CD4-positive, alpha-beta T cell treated with Interleukin-17A for 1 hour (primary cell): Measurements from ENCODE around the gene FAM118A.
"Not testable (repeated sequence)": the region's sequence is repeated elsewhere in the genome, so short reads cannot be mapped to it uniquely, and the experiment has no call there.

ENCODE experiments used
- DNase-seq: peaks from one replicate; pipeline ENCODE4 v3.0.0-alpha.2; 2020

FAM118A gene

GRCh38 chr22:45310977-45311531 is 1.3 kb downstream of the FAM118A start:
- no peak for DNase-seq

GRCh38 chr22:45312415-45312814 is 2.7 kb downstream of the FAM118A start:
- DNase-seq = no peak

DNA sequence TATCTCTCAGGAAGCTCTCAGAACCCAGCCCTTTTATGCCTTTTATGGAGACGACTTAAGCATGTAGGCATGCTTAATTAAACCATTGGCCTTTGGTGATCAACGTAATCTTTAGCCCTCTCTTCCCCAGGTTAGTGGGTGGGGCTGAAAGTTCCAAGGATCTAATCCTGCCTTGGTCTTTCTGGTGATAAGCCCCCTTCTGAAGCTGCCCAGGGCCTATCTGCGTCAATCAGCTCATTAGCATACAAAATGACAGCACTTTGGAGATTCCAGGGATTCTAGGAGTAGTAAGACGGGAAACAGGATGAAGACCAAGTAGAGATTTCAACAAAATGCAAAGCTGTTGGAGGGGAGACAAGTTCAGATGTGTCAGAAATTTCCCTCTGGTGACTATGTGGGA is 3.1 kb downstream of the FAM118A start:
- no peak for DNase-seq

DNA sequence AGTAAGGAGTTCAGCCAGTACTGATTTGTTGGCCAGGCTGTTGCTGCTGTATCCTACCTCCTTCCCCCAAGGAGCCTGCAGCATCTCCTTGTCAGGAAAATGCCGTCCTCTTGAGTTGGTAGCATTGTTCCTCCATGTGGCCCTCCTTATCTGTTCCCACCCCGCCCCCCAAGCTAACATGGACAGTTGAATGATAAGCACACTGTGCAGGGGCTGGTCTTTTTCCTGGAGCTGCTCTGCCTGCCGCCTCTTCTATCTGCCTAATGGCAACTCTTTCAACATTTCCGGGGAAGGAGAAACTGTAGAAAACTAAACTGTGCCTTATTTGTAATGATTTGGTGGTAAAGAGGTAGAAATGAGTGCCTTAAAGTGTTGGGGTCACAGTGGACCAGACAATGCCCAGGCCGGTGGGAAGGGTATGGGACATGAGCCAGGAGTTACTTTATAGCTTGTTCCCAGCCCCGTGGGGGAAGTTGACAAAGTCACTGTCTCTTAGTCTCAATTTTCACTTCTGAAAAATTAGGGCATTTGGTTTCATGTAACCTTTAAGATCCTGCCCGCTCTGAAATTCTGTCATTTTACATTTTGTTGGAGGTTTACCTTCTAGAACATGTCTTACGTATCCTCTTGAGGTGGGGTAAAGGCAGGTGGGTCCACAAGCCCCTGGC is 4.5 kb downstream of the FAM118A start:
- DNase-seq = no peak

DNA sequence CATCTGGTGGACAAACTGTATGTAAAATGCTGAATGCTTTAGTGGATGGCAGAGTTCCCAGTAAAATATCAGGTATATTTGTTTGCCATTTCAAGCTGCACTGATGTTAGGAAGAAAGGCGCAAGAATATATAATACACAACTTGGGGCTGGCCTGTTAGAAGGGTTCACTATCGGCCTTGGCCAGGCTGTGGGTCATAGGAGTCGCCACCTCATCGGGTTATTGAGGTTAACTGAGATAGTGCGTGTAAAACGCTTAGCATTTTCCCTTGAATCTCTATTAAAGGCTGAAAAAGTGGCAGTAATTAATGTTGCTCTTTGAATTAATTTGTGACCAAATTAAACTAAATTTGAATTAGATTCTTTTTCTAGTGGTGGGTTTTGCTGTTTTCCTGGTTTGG is 5.1 kb downstream of the FAM118A start:
- no peak for DNase-seq

DNA sequence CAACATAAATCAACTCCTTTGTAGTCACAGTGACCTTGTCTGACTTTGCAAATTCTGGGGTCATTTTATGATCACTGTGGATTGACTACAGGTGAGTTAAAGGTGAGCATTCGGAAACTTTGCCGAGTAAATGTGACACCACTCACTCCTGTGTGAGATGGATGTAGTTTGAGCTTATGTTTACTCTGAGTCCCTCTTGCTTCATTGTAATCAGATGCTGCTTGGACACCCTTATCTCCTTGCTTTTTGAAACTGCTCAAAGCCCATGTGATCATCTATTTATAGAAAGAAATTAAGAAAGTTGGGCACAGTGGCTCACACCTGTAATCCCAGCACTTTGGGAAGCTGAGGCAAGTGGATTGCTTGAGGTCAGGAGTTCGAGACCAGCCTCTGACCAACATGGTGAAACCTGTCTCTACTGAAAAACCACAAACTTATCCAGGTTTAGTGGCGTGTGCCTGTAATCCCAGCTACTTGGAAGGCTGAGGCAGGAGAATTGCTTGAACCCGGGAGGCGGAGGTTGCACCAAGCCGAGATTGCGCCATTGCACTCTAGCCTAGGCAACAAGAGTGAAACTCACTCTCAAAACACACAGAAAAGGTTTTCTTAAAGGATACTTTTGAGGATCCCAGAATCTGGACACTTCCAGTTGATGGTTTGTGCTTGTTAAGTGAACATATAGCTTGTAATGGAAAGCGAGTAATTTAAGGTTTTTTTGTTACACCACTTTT is 7.2 kb downstream of the FAM118A start:
- DNase-seq = no peak

DNA sequence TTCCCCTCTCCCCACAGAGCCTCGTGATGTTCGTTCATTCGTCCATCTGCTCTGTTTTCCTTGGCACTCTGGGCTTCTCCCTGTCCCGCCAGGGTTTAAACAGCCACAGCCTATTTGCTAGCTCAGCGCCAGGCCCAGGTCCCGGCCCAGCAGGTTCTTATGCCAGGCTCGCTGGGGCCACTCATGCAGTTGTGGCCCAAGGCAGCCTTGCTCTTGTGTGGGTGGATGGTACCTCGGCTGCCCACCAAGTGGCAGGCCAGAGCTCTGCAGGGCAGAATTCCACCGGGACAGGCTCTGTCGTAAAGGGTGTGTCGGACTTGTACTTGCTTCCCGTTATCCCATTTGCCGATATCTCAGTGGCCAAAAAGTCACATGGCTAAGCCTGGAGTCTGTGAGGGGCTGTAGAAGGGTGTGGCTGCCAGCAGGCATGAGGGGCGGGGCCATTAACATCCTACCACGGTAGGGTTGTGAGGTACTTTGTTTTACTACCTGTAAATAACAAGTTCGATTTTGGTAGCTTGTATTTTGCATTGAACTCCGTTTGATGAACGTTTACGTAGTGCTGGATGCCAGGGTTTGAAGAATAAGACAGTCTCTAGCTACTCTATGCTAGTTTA is 7.9 kb downstream of the FAM118A start:
- DNase-seq = no peak

GRCh38 chr22:45318168-45318557 is 8.4 kb downstream of the FAM118A start:
- peak; percentile 97 for DNase-seq

- peak; percentile 93 for DNase-seq
These were observed 9.0 kb downstream of the FAM118A start for GRCh38 chr22:45318558-45319323.

- no peak for DNase-seq
These were observed 9.6 kb downstream of the FAM118A start for GRCh38 chr22:45319324-45319685.

- DNase-seq = peak; percentile 34
These were observed 10.7 kb downstream of the FAM118A start for GRCh38 chr22:45320357-45320976.

- no peak for DNase-seq
These were observed 12.1 kb downstream of the FAM118A start for GRCh38 chr22:45321827-45322226.

GRCh38 chr22:45322873-45323525 is 13.3 kb downstream of the FAM118A start:
- no peak for DNase-seq

- DNase-seq = no peak
These were observed 14.0 kb downstream of the FAM118A start for GRCh38 chr22:45323695-45324094.

GRCh38 chr22:45324311-45324711 is 14.6 kb downstream of the FAM118A start:
- DNase-seq = no peak

DNA sequence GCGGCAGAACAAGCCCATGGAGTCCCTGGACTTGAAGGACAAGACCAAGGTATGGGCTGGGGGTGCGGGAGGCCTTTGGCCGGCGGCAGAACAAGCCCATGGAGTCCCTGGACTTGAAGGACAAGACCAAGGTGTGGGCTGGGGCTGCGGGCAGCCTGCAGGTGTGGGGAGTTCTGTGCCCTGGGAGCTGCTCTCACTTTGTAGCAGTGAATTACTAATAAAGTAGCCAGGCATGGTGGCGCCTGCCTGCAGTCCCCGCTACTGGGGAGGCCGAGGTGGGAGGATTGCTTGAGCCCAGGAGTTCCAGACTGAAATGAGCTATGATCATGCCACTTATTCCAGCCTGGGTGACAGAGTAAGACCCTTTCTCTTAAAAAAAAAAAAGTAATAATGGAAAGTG is 18.5 kb downstream of the FAM118A start:
- DNase-seq = not testable (repeated sequence)

DNA sequence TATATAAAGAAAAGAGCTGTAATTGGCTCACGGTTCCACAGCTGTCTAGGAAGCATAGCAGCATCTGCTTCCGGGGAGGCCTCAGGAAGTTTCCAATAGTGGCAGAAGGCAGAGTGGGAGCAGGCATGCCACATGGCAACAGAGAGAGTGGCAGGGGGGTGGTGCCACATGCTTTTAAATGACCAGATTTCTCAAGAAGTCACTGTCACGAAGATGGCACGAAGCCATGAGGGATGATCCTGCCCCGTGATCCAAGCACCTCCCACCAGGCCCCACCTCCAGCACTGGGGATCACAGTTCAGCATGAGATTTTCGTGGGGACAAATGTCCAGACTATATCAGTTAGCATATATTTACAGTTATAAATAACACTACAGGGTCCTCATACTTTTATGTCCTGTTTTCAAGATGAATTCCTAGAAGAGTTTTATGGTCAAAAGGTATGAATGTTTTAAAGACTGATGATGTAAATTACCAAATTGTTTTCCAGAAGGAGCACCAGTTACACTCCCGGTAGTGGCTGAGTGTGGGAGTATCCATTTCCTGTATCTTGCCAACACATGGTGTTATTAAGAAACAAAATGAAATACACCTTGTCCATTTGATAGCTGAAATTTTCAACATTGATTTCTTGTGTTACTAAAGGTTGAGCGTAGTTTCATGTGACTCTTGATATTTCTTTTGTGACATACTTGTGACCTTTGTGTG is 19.2 kb downstream of the FAM118A start:
- DNase-seq = no peak

- DNase-seq = no peak
These were observed 19.8 kb downstream of the FAM118A start for GRCh38 chr22:45329530-45329936.

DNA sequence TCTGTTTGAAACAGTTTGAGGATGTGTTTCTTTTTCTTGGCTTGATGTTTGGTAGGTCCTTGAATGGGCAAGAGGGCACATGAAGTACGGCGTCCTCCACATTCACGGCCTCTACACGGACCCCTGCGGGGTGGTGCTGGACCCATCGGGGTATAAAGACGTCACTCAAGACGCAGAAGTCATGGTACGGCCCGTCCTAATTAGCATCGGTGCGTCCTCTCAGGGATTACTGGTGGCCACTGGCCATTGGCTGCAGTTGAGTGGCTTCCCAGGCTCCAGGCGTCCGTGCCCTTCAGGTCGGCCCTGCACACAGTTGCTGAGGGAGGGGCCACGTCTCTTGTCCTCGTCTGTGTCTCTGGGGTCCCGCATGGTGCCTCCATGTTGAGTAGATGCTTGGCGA is 20.8 kb downstream of the FAM118A start:
- DNase-seq = no peak

DNA sequence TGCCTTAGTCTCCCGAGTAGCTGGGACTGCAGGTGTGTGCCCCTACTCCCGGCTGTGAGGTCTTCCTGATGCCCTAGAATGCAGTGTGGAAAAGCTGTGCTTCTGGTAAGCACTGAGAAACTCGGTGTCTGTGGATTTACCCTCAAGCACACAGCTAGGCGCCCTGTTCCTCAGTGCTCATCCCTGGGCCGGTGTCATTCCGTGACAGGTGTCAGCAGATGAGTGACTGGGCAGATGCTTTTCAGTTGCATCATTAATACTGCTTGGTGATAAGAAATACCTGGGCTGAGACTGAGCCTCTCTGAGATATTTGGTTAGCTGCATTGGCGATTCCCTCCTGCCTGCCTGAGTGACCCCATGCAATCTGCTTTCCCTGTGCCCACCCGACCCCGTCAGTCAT is 21.8 kb downstream of the FAM118A start:
- DNase-seq = no peak

DNA sequence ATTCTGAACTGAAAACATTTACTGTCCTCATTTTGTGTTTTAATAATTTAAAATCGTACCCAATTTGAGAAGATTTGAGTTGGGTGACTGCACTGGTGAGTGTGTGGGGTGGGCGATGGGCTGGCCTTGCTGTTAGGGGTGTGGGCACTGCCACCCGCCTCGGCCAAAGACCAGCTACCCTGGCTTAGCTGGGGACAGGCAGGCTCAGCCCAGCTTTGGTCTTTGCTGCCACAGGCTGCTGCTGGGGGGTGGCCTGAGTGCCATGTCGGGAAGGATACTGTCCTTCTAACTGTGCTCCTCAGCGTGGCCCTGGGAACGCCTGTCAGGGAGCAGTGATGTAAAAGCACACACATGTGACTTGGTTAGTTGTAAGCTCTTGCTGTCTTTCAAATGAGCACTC is 22.3 kb downstream of the FAM118A start:
- no peak for DNase-seq

DNA sequence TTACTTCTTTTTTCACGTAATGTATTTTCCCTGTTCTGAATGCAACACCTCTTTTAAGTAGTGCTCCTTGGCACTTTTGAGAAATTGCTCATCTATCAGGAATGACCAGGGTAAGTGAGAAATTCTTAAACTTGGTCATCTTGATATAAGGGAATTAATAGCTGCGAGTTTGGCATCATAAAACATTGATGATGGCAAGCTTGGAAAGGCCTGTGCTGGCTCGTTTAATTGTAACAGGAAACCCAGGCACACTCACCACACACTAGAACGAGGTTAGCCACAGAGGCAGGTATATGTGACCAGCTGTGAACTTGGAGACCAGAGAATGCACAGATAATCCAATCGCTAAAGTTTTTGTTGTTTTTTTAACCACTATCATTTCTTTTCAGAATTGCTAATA is 24.3 kb downstream of the FAM118A start:
- DNase-seq = no peak
